ENCODE measurements around the gene DNAJC13. TPM values are rescaled to one million over a fixed set of nuclear protein-coding genes. Genes with fewer than 3 reads are reported as not detected.
A peak's percentile ranks its signal among the peaks of the same experiment; 100 is the strongest.

The DNAJC13 gene
- total and polyA plus RNA-seq, 8 donors = 3.8 to 23.2 (median 11.6) TPM

- FAIRE-seq = no peak
- intact Hi-C loops (cut with DNase I) = no loop called here
- Histone ChIP-seq H3K27me3 (no peaks in the 10 kb centered on the region), H3K4me3 (no peak overlapping the region), H3K4me1 (peaks cover 23 to 25% (median 23%) of the 10 kb centered on the region in 3 donors), H3K9me3 (no peaks in the 10 kb centered on the region), H3K36me3 (no peaks in the 10 kb centered on the region), H3K27ac (peak overlapping the region in 2 of 4 donors; percentile 65 to 81)
- no peak for ATAC-seq
- no peak for DNase-seq
- no peak for TF ChIP-seq CTCF (IDR thresholded peaks at IDR 0.05)
- 59 to 62% methylated on average over 2 of the region's 2 CpGs for WGBS, 2 donors
Observed at GRCh38 chr3:132542577-132542976, 125.3 kb downstream of the DNAJC13 start.

GRCh38 chr3:132543011-132543739 lies 125.9 kb downstream of the DNAJC13 start:
- FAIRE-seq (no peak), ATAC-seq (peak; percentile 58 to 85 (median 71)), DNase-seq (no peak)
- Histone ChIP-seq H3K27me3 (no peaks in the 10 kb centered on the region), H3K4me1 (peaks cover 17 to 23% (median 20%) of the 10 kb centered on the region in 3 donors), H3K4me3 (no peak overlapping the region), H3K27ac (peak overlapping the region in 3 of 4 donors; percentile 2 to 81 (median 65)), H3K36me3 (no peaks in the 10 kb centered on the region), H3K9me3 (no peaks in the 10 kb centered on the region)
- intact Hi-C loops (cut with DNase I) = no loop called here
- TF ChIP-seq CTCF (IDR thresholded peaks at IDR 0.05) = no peak
- 40 to 53% methylated on average over 2 of the region's 2 CpGs for WGBS, 2 donors

GRCh38 chr3:132544130-132544529 lies 126.8 kb downstream of the DNAJC13 start:
- FAIRE-seq (no peak), ATAC-seq (no peak), DNase-seq (no peak)
- peaks cover 16 to 20% (median 17%) of the 10 kb centered on the region in 3 donors for H3K4me1 ChIP-seq
- no peaks in the 10 kb centered on the region for H3K27me3 ChIP-seq
- H3K36me3 ChIP-seq = no peaks in the 10 kb centered on the region
- no peaks in the 10 kb centered on the region for H3K9me3 ChIP-seq
- no peak for TF ChIP-seq CTCF (IDR thresholded peaks at IDR 0.05)
- intact Hi-C loops (cut with DNase I) = no loop called here
- no peak overlapping the region for H3K4me3 ChIP-seq
- WGBS, 2 donors = 94 to 95% methylated on average over 2 of the region's 2 CpGs
- no peak overlapping the region for H3K27ac ChIP-seq

GRCh38 chr3:132545471-132545870 lies 128.2 kb downstream of the DNAJC13 start:
- no peak for DNase-seq
- WGBS, 2 donors = 88 to 94% methylated on average over 3 of the region's 3 CpGs
- Histone ChIP-seq H3K4me1 (peaks cover 23 to 31% (median 26%) of the 10 kb centered on the region in 3 donors), H3K36me3 (no peaks in the 10 kb centered on the region), H3K27ac (no peak overlapping the region), H3K9me3 (no peaks in the 10 kb centered on the region), H3K4me3 (no peak overlapping the region), H3K27me3 (no peaks in the 10 kb centered on the region)
- no peak for FAIRE-seq
- intact Hi-C loops (cut with DNase I) = no loop called here
- no peak for ATAC-seq
- no peak for TF ChIP-seq CTCF (IDR thresholded peaks at IDR 0.05)

GRCh38 chr3:132549169-132549568 lies 131.9 kb downstream of the DNAJC13 start:
- intact Hi-C loops (cut with DNase I) = no loop called here
- FAIRE-seq = no peak
- DNase-seq = peak in 4 of 6 donors; percentile 42 to 72 (median 48)
- Histone ChIP-seq H3K27me3 (no peaks in the 10 kb centered on the region), H3K9me3 (no peaks in the 10 kb centered on the region), H3K4me1 (peaks cover 37 to 45% (median 44%) of the 10 kb centered on the region in 3 donors), H3K4me3 (no peak overlapping the region), H3K27ac (peak overlapping the region; percentile 22 to 65 (median 45)), H3K36me3 (no peaks in the 10 kb centered on the region)
- 44 to 55% methylated on average over 8 of the region's 8 CpGs for WGBS, 2 donors
- TF ChIP-seq CTCF (IDR thresholded peaks at IDR 0.05) = no peak
- ATAC-seq = peak in 3 of 4 donors; percentile 16 to 51 (median 20)

Measured in pancreas (tissue), 10 donors.